ENCODE data around the gene POLR1A. TPM values are rescaled to one million over a fixed set of nuclear protein-coding genes. Genes with fewer than 3 reads are reported as not detected.
"Not testable (repeated sequence)": the region's sequence is repeated elsewhere in the genome, so short reads cannot be mapped to it uniquely, and the experiment has no call there.

Gene POLR1A
- total RNA-seq, 5 donors from 2014 or later (not counting 1 experiment from before 2014, with no cell fraction given): 22.0 to 28.7 (median 25.7) TPM

DNA sequence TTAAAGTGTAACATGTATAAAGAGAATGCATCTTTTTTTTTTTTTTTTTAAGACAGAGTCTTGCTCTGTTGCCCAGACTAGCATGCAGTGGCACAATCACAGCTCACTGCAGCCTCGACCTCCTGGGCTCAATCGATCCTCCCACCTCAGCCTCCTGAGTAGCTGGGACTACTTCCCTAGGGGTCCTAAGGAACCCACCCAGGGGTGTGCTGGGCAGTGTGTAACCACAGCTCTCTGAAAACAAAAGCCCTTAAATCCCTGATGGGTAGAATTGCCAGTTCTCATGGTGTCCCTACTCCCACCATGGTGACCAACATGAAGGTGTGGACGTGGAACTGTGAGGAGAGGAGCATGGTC, 111.3 kb downstream of the POLR1A start:
- H3K27me3 Mint-ChIP-seq: no peaks in the 10 kb centered on the region

DNA sequence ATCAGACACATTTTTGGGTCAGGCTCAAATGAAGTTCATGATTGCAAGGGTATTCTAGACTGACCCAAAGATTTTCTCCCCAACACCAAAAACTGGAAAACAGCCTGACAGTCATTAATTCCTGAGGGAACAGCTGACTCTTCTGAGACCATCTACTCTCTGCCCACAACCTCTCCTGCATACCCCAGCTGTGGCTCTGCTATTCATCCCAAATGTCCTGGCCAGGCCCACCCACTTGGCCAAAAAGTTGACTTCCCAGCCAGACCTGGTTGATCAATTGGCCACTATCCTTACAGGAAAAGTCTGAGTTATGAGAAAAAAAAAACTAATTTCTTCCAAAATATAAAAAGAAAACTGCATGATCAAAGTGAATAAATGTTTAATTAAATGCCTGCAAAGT, 113.1 kb downstream of the POLR1A start:
- CTCF ChIA-PET: no interaction called here
- no peak for ATAC-seq (replicated peaks in 1 of 4)
- POLR2A ChIA-PET: interaction anchor here in 1 of 2 donors (0.6 kb wide), 1 partner anchor 455 kb away, joined by 3 read pairs; no protein-coding TSS in a partner anchor
- Mint-ChIP-seq H3K9me3 (no peaks in the 10 kb centered on the region), H3K27me3 (no peaks in the 10 kb centered on the region), H3K27ac (no peak overlapping the region), H3K4me3 (no peak overlapping the region), H3K4me1 (peaks cover 17 to 40% (median 27%) of the 10 kb centered on the region in 3 donors), H3K36me3 (no peaks in the 10 kb centered on the region)
- no peaks in the 10 kb centered on the region for H3K36me3 ChIP-seq (ENCODE audit: control insufficient read depth in 2 of 2, extremely low read depth in 1 of 2, insufficient read depth in 1 of 2, low read length in 1 of 2)
- no peak overlapping the region for H3K27ac ChIP-seq (ENCODE audit: low read length)
- H3K4me3 ChIP-seq (ENCODE audit: control insufficient read depth in 1 of 2, extremely low read depth in 1 of 2, low read length in 1 of 2): no peak overlapping the region
- no peaks in the 10 kb centered on the region for H3K9me3 ChIP-seq
- no peaks in the 10 kb centered on the region for H3K27me3 ChIP-seq (replicated peaks in 1 of 2; ENCODE audit: control insufficient read depth in 2 of 2, extremely low read depth in 1 of 2, insufficient read depth in 2 of 2, low read length in 1 of 2)
- DNase-seq: no peak
- H3K4me1 ChIP-seq (ENCODE audit: control insufficient read depth in 1 of 2, extremely low read depth in 1 of 2, insufficient read depth in 2 of 2, low read length in 2 of 2): peaks cover 8 to 44% of the 10 kb centered on the region in 2 experiments

More for the DNA sequence above, 111.3 kb downstream of the POLR1A start:
- DNase-seq (no peak), ATAC-seq (replicated peaks in 1 of 4) (no peak)
- no peak overlapping the region for H3K4me3 ChIP-seq (ENCODE audit: control insufficient read depth in 1 of 2, extremely low read depth in 1 of 2, low read length in 1 of 2)
- no peaks in the 10 kb centered on the region for H3K27me3 ChIP-seq (replicated peaks in 1 of 2; ENCODE audit: control insufficient read depth in 2 of 2, extremely low read depth in 1 of 2, insufficient read depth in 2 of 2, low read length in 1 of 2)
- H3K4me1 ChIP-seq (ENCODE audit: control insufficient read depth in 1 of 2, extremely low read depth in 1 of 2, insufficient read depth in 2 of 2, low read length in 2 of 2): peaks cover 21 to 61% of the 10 kb centered on the region in 2 experiments
- no peaks in the 10 kb centered on the region for H3K36me3 ChIP-seq (ENCODE audit: control insufficient read depth in 2 of 2, extremely low read depth in 1 of 2, insufficient read depth in 1 of 2, low read length in 1 of 2)
- H3K4me1 Mint-ChIP-seq: peaks cover 32 to 56% (median 41%) of the 10 kb centered on the region in 3 donors
- WGBS (ENCODE audit: insufficient coverage): 40% methylated on average over 1 of the region's 3 CpGs
- H3K9me3 Mint-ChIP-seq: no peaks in the 10 kb centered on the region
- peak overlapping the region in 1 of 3 donors; percentile 52 for H3K4me3 Mint-ChIP-seq
- peak overlapping the region; percentile 62 for H3K27ac ChIP-seq (ENCODE audit: low read length)
- ChIA-PET POLR2A (interaction anchor here in 1 of 2 donors (0.6 to 0.8 kb wide), 3 partner anchors 26 to 130 kb away, joined by 3 to 7 read pairs (median 3); no protein-coding TSS in a partner anchor), CTCF (no interaction called here)
- H3K36me3 Mint-ChIP-seq: no peaks in the 10 kb centered on the region
- no peaks in the 10 kb centered on the region for H3K9me3 ChIP-seq
- H3K27ac Mint-ChIP-seq: peak overlapping the region; percentile 56 to 63

DNA sequence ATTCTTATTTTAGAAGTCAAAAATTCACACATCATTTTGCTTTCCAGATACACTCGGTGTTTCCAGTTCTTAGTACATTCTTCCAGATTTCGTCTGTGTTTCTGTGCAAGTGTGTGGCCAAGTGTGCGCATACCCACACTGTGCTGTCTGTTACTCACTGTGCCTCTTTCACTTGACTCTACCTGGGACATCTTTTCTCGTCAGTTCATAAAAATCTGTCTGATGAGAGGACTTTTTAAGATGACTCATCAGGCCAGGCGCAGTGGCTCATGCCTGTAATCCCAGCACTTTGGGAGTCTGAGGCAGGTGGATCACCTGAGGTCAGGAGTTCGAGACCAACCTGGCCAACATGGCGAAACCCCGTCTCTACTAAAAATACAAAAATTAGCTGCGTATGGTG, 113.6 kb downstream of the POLR1A start:
- H3K4me3 Mint-ChIP-seq; H3K36me3 Mint-ChIP-seq; H3K27ac ChIP-seq (ENCODE audit: low read length); H3K36me3 ChIP-seq (ENCODE audit: control insufficient read depth in 2 of 2, extremely low read depth in 1 of 2, insufficient read depth in 1 of 2, low read length in 1 of 2); H3K9me3 ChIP-seq; H3K4me3 ChIP-seq (ENCODE audit: control insufficient read depth in 1 of 2, extremely low read depth in 1 of 2, low read length in 1 of 2); POLR2A ChIA-PET; H3K27ac Mint-ChIP-seq; DNase-seq; ATAC-seq (replicated peaks in 1 of 4); H3K27me3 Mint-ChIP-seq; H3K9me3 Mint-ChIP-seq; CTCF ChIA-PET; H3K27me3 ChIP-seq (replicated peaks in 1 of 2; ENCODE audit: control insufficient read depth in 2 of 2, extremely low read depth in 1 of 2, insufficient read depth in 2 of 2, low read length in 1 of 2): not testable (repeated sequence)
- H3K4me1 ChIP-seq (ENCODE audit: control insufficient read depth in 1 of 2, extremely low read depth in 1 of 2, insufficient read depth in 2 of 2, low read length in 2 of 2): peaks cover 8 to 39% of the 10 kb centered on the region in 2 experiments
- WGBS (ENCODE audit: insufficient coverage): 96% methylated on average over 4 of the region's 9 CpGs
- peaks cover 16 to 35% (median 22%) of the 10 kb centered on the region in 3 donors for H3K4me1 Mint-ChIP-seq

DNA sequence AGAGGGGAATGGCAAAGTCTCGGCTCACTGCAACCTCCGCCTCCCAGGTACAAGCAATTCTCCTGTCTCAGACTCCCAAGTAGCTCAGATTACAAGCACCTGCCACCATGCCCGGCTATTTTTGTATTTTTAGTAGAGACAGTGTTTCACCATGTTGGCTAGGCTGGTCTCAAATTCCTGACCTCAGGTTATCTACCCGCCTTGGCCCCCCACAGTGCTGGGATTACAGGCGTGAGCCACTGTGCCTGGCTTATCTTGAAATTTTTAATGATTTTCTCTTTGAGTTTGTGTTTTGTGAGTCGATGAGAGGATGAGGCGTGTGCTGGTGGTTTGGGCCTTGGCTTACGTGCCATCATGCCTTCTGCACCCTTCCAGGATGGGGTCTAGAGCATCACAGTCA, 115.6 kb downstream of the POLR1A start:
- POLR2A ChIA-PET: no interaction called here

DNA sequence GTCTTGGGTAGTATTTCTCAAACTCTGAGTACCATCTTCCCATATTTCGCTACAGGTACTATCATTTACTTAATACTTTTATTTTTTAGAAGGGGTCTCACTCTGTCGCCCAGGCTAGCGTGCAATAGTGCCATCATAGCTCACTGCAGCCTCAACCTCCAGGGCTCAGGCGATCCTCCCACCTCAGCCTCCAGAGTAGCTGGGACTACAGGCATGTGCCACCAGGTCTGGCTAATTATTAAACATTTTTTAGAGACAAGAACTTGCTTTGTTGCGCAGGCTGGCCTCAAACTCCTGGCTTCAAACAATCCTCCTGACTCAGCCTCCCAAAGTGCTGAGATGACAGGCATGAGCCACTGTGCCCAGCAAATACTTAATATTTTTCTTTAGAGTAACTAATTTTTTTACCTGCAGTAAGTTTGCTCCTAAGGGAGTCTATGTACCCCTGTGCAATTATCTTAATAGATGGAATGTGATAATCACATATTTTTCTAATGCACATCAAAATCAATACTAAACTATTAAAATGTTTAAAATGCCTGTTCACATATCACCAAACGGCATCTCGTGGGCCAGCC, 116.3 kb downstream of the POLR1A start:
- CTCF ChIA-PET: no interaction called here
- Histone ChIP-seq H3K27me3 (replicated peaks in 1 of 2; ENCODE audit: control insufficient read depth in 2 of 2, extremely low read depth in 1 of 2, insufficient read depth in 2 of 2, low read length in 1 of 2) (no peaks in the 10 kb centered on the region), H3K27ac (ENCODE audit: low read length) (no peak overlapping the region), H3K4me1 (ENCODE audit: control insufficient read depth in 1 of 2, extremely low read depth in 1 of 2, insufficient read depth in 2 of 2, low read length in 2 of 2) (peaks cover 3 to 12% of the 10 kb centered on the region in 2 experiments), H3K9me3 (no peaks in the 10 kb centered on the region), H3K4me3 (ENCODE audit: control insufficient read depth in 1 of 2, extremely low read depth in 1 of 2, low read length in 1 of 2) (no peak overlapping the region), H3K36me3 (ENCODE audit: control insufficient read depth in 2 of 2, extremely low read depth in 1 of 2, insufficient read depth in 1 of 2, low read length in 1 of 2) (no peaks in the 10 kb centered on the region)
- H3K27ac Mint-ChIP-seq: no peak overlapping the region
- ATAC-seq (replicated peaks in 1 of 4) (no peak), DNase-seq (no peak)
- H3K36me3 Mint-ChIP-seq: no peaks in the 10 kb centered on the region
- no peaks in the 10 kb centered on the region for H3K9me3 Mint-ChIP-seq
- POLR2A ChIA-PET: no interaction called here
- 100% methylated on average over 1 of the region's 7 CpGs for WGBS (ENCODE audit: insufficient coverage)
- H3K27me3 Mint-ChIP-seq: no peaks in the 10 kb centered on the region
- no peak overlapping the region for H3K4me3 Mint-ChIP-seq
- H3K4me1 Mint-ChIP-seq: peaks cover 8 to 13% (median 8%) of the 10 kb centered on the region in 3 donors

More for the DNA sequence above, 115.6 kb downstream of the POLR1A start:
- Histone ChIP-seq H3K27me3 (replicated peaks in 1 of 2; ENCODE audit: control insufficient read depth in 2 of 2, extremely low read depth in 1 of 2, insufficient read depth in 2 of 2, low read length in 1 of 2) (no peaks in the 10 kb centered on the region), H3K4me1 (ENCODE audit: control insufficient read depth in 1 of 2, extremely low read depth in 1 of 2, insufficient read depth in 2 of 2, low read length in 2 of 2) (peaks cover 8 to 19% of the 10 kb centered on the region in 2 experiments), H3K9me3 (no peaks in the 10 kb centered on the region), H3K36me3 (ENCODE audit: control insufficient read depth in 2 of 2, extremely low read depth in 1 of 2, insufficient read depth in 1 of 2, low read length in 1 of 2) (no peaks in the 10 kb centered on the region), H3K27ac (ENCODE audit: low read length) (no peak overlapping the region), H3K4me3 (ENCODE audit: control insufficient read depth in 1 of 2, extremely low read depth in 1 of 2, low read length in 1 of 2) (no peak overlapping the region)
- no peaks in the 10 kb centered on the region for H3K9me3 Mint-ChIP-seq
- ATAC-seq (replicated peaks in 1 of 4): no peak
- H3K27ac Mint-ChIP-seq: no peak overlapping the region
- no peaks in the 10 kb centered on the region for H3K27me3 Mint-ChIP-seq
- CTCF ChIA-PET: interaction anchor here in 1 of 2 donors (0.6 kb wide), 1 partner anchor 93 kb away, joined by 4 read pairs; no protein-coding TSS in a partner anchor
- no peak for DNase-seq
- no peaks in the 10 kb centered on the region for H3K36me3 Mint-ChIP-seq
- H3K4me1 Mint-ChIP-seq: peaks cover 15 to 20% (median 15%) of the 10 kb centered on the region in 3 donors
- H3K4me3 Mint-ChIP-seq: no peak overlapping the region
- WGBS (ENCODE audit: insufficient coverage): 100% methylated on average over 1 of the region's 8 CpGs

DNA sequence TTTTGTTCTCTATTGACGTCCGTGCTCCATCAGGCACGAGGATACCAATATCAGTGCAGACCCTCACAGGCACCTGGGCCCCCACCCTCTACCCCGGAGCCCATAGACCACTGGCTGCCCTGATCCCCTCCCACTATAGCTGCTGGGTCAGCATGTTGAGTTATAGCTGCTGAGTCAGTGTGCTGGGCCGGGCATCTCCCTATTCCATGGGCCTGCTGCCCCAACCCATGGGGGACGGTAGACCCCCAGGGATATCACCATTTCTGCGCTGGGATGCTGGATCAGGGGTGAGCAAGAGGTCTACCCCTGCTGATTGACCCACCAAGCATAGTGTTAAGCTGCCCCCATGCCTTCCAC, 116.8 kb downstream of the POLR1A start:
- no peaks in the 10 kb centered on the region for H3K9me3 Mint-ChIP-seq
- H3K4me3 Mint-ChIP-seq: no peak overlapping the region
- CTCF ChIA-PET: no interaction called here
- Histone ChIP-seq H3K27ac (ENCODE audit: low read length) (no peak overlapping the region), H3K27me3 (replicated peaks in 1 of 2; ENCODE audit: control insufficient read depth in 2 of 2, extremely low read depth in 1 of 2, insufficient read depth in 2 of 2, low read length in 1 of 2) (peaks cover 0 to 2% of the 10 kb centered on the region in 2 experiments), H3K9me3 (no peaks in the 10 kb centered on the region), H3K4me1 (ENCODE audit: control insufficient read depth in 1 of 2, extremely low read depth in 1 of 2, insufficient read depth in 2 of 2, low read length in 2 of 2) (peaks cover 0 to 7% of the 10 kb centered on the region in 2 experiments), H3K4me3 (ENCODE audit: control insufficient read depth in 1 of 2, extremely low read depth in 1 of 2, low read length in 1 of 2) (no peak overlapping the region), H3K36me3 (ENCODE audit: control insufficient read depth in 2 of 2, extremely low read depth in 1 of 2, insufficient read depth in 1 of 2, low read length in 1 of 2) (no peaks in the 10 kb centered on the region)
- H3K27ac Mint-ChIP-seq: no peak overlapping the region
- ATAC-seq (replicated peaks in 1 of 4) (no peak), DNase-seq (no peak)
- 73% methylated on average over 5 of the region's 7 CpGs for WGBS (ENCODE audit: insufficient coverage)
- H3K4me1 Mint-ChIP-seq: peaks cover 3 to 8% (median 3%) of the 10 kb centered on the region in 3 donors
- no peaks in the 10 kb centered on the region for H3K36me3 Mint-ChIP-seq
- H3K27me3 Mint-ChIP-seq: no peaks in the 10 kb centered on the region
- POLR2A ChIA-PET: no interaction called here

Measured in T-cell (primary cell).